LNCAP (cell line): ENCODE data around the gene MCRIP1.

Experiments used
- CTCF ChIP-seq: fragments of 450-650 bp; IDR thresholded peaks from 2 replicates; pipeline ENCODE4 v1.5.1; 2017; ENCODE audit warnings: mild to moderate bottlenecking

The MCRIP1 gene

DNA sequence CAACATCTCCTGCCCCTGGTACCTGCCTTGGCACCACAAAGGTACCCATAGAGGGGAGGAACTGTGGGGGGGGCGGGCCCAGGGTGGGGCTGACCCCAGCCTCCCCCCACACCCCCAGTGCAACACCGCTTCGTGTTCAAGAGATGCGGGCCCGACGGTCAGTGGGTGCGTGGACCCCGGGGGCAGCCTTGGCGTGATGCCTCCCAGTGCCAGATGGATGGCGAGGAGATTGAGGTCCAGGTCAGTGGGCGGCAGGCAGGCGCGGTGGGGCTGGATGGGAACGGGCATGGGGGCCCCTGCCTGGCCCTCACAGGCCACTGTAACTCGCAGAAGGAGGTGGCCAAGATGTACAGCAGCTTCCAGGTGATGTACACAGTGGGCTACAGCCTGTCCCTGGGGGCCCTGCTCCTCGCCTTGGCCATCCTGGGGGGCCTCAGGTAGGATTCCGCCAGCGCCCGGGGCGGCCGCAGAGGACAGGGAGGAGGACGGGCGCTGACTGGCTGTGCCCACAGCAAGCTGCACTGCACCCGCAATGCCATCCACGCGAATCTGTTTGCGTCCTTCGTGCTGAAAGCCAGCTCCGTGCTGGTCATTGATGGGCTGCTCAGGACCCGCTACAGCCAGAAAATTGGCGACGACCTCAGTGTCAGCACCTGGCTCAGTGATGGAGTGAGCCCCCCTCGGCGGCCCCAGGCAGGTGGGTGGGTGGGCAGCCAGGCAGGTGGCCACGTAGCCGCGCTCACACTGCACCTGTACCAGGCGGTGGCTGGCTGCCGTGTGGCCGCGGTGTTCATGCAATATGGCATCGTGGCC, 22.0 kb downstream of the MCRIP1 start:
- TF ChIP-seq CTCF = no peak

DNA sequence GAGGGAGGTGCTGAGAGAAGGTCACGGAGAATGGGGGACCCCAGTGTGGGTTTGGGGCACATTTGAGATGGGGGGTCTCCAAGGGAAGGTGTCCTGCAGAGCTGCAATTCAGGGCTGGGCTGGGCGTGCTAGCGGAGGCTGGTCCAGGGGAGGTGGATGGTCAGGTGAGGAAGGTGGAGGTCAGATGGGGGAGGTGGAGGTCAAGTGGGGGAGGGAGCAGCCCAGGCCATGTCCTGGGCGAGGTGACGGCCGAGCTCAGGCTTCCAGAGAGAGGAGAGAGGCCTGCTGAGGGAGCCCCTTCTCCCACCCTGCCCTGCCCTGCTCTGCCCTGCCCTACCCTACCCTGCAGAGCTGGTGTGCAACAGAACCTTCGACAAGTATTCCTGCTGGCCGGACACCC, 22.6 kb downstream of the MCRIP1 start:
- no peak for TF ChIP-seq CTCF

- TF ChIP-seq CTCF = no peak
Measured at GRCh38 chr17:81809556-81809998, 23.5 kb downstream of the MCRIP1 start.

- no peak for TF ChIP-seq CTCF
Measured at GRCh38 chr17:81808778-81809555, 24.1 kb downstream of the MCRIP1 start.

GRCh38 chr17:81807839-81808238, 25.3 kb downstream of the MCRIP1 start:
- no peak for TF ChIP-seq CTCF

GRCh38 chr17:81807210-81807719, 25.8 kb downstream of the MCRIP1 start:
- no peak for TF ChIP-seq CTCF

DNA sequence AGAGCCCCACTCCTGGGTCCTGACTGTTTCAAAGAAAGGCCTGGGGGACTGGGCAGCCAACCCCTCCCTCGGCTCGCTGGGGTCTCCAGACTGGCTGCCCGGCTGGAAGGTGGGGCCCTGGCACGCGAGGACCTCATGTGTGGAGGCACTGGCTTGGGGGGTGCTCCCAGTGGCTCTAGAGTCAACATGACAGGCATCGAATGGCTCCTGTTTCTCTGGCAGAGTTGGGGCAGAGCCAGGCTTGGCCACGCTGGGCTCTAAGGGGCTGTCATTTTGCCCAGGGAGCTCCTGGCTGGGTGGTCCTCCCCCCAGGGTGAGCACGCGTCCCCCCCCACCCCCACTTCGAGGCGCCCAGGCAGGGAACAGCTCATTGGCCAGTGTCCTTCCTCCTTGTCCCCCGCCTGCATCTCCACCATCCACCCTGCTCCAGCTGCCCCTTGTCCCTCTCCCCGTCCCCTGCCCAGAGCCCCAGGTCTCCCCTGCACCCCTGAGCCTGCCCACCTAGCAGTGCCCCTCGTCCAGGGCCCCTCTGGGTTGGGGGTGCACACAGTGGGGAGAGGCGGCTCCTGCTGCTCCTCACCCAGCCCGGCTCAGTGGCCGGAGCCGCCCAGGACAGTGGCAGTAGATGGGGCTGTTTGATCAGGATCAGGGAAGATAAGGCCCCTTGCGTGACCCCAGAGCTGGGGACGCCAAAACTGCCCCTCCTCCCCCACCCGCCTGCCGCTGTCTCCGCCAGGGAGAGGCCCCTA, 26.5 kb downstream of the MCRIP1 start:
- no peak for TF ChIP-seq CTCF
